Stimulated activated CD8-positive, alpha-beta memory T cell treated with anti-CD3 and anti-CD28 coated beads, Interleukin-4, amount 100 ng/mL, for 4 hours (primary cell): Measurements from ENCODE around the gene SNTB2.

ENCODE experiments used
- DNase-seq, 2 donors: peaks; one replicate each; pipeline ENCODE4 v3.0.0-alpha.2; 2020; ENCODE audit warnings: low read depth in 2 of 2, low spot score in 1 of 2

Gene SNTB2

DNA sequence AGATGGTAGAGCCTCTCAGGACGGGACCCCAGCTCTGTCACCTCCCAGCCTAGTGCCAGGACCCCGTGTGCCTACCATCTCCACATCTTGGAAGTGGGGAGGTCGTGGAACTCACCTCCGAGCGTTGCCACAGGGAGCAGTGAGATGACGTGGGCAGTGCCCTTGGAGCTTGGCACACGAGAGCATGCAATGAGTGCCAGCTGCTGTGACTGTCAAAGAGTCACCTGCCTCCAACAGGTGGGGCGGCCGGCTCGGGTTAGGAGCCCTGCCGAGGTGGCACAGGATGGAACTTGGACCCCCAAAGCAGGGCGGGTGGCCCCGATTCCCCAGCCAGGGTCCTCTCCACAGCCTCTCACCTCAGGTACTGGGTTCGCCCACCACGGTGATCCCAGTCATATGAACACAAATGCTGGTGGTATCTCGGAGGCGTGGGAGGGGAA lies 129.7 kb downstream of the SNTB2 start:
- DNase-seq, result no peak

- no peak for DNase-seq
These were observed 131.4 kb downstream of the SNTB2 start for GRCh38 chr16:69318177-69318910.

DNA sequence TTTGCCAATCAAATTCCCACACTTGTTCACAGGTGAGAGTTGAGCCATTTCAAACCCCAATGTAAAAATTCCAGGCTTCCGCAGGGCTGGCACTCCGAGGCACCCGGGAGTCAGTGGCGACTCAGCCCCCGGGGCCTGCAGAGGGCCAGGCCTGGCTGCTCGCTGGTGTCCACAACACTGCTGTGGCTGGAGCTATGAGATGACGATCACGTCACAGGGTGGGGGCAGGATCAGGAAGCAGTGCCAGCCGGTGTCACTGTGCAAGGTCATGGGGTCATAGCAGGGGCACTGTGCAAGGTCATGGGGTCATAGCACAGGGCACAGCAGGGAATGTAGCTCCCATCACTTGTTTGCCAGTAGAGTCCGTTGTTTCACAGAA lies 131.9 kb downstream of the SNTB2 start:
- no peak for DNase-seq

GRCh38 chr16:69319381-69319780 lies 132.4 kb downstream of the SNTB2 start:
- no peak for DNase-seq

- DNase-seq, result no peak
These were observed 133.1 kb downstream of the SNTB2 start for GRCh38 chr16:69319826-69320739.

GRCh38 chr16:69320740-69321073 lies 133.7 kb downstream of the SNTB2 start:
- no peak for DNase-seq

DNA sequence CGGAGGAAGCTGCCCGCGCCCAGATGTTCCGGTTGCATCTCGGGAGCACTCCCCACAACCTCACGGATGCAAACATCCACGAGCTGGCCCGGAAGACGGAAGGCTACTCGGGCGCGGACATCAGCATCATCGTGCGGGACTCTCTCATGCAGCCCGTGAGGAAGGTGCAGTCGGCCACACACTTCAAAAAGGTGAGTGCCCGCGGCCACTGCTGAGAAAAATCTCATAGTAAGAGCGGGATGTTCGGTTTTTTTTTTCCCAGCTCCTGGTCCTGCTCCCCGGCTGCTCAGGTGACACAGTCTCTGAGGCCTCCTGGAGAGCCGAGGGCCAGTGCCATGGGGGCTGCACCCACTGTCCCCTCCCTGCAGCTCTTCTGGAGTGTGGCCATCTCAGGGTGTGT lies 134.1 kb downstream of the SNTB2 start:
- no peak for DNase-seq

GRCh38 chr16:69322343-69322742 lies 135.4 kb downstream of the SNTB2 start:
- no peak for DNase-seq

DNA sequence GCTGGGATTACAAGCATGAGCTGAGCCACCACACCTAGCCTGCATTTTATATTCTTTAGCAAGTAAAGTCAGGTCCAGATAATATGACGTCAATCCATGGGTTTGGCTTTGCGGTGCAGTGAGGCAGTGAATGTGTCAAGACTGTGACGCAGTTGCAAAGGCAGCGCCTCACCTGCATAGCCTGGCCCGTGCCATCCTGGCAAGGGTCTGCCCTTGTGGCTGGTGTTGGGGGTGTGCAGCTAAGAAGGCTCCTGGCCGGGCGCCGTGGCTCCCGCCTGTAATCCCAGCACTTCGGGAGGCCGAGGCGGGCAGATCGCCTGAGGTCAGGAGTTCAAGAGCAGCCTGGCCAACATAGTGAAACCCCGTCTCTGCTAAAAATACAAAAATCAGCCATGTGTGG lies 136.5 kb downstream of the SNTB2 start:
- no peak for DNase-seq

GRCh38 chr16:69324013-69324531 lies 137.1 kb downstream of the SNTB2 start:
- DNase-seq, result no peak

- DNase-seq, result no peak
These were observed 137.8 kb downstream of the SNTB2 start for GRCh38 chr16:69324585-69325253.

- DNase-seq, result no peak
These were observed 138.8 kb downstream of the SNTB2 start for GRCh38 chr16:69325784-69326171.

GRCh38 chr16:69326172-69326873 lies 139.4 kb downstream of the SNTB2 start:
- no peak for DNase-seq

DNA sequence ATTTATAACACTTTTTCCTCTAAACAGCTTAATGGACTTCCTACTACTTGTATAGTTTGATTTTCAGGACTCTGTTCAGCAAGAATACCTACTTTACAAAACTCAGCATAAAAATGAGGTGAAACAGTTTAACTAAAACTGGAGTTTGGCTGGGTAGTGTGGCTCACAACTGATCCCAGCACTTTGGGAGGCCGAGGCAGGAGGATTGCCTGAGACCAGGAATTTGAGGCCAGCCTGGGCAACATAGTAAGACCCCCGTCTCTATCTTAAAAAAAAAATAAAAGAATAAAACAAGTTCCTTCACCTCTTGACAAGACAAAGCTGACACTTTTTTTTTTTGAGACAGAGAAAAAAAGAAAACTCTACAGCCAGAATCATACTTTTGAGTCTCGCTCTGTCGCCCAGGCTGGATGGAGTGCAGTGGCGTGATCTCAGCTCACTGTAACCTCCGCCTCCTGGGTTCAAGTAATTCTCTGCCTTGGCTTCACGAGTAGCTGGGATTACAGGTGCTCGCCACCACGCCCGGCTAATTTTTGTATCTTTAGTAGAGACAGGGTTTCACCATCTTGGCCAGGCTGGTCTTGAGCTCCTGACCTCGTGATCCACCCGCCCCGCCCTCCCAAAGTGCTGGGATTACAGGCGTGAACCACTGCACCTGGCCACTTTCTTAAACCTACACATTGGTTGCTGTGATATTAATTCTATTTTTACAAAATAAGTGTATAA lies 140.8 kb downstream of the SNTB2 start:
- no peak for DNase-seq

DNA sequence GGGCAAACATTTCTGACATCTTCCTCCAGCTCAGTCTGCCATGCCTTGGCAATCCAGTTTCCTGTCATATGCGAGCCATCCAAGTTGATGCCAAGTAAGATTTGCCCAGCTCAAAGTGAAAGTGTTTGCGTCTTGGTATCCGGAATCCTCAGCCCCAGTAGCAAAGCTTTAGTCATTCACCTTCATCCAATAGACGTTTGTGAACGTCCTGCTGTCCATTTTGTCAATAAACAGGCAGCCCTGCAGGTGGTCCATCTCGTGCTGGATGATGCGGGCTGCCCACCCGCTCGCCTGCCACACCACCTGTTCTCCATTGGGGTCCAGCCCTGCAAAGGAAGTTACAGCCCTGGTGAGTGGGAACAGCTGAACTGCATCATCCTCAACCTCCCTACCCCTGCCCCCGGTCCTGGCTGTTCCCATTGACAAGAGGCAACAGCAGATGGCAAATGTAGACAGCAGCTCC lies 141.9 kb downstream of the SNTB2 start:
- no peak for DNase-seq

GRCh38 chr16:69329369-69330285 lies 142.7 kb downstream of the SNTB2 start:
- DNase-seq, result peak in 1 of 2 donors; percentile 26

DNA sequence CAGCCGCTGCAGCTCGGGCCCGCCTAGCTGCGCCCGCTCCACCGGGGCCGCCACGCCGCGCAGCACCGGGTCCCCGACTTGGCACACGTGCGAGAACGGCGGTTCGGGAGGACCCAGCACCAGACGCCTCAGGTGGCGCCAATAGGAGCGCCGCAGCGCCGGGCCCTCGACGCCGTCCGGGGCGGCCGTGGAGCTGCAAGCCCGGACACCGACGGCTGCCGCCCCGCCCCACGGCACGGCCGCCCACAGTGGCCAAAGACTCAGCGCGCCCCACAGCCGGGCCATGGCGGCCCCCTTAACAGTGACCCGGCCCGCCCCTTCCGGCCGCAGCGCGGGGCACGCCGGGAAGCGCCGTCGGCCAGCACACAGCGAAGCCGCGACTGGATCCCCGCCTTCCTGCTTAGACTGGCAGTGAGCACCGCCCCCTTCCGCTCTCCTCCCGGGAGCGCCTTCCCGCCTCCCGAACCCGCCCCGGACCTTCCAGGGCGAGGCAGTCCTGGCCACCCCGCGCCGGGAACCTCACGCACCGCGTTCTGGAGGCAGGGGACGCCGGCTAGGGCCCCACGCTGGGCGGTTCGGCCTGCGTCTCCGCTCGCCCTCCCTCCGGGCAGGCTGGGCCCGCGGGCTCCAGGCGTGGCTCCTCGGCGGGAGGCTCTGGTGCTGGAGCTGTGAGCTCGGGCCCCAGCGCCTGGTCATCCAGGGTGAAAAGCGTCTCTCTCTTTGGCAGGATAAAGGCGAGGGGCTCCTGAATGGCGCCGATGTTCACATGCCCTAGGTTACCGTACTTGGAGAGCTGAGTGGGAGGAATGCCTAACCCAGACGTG lies 143.5 kb downstream of the SNTB2 start, which contains the start of gene PDF:
Gene PDF, minus strand, starts transcription at position 303 of the 824 bp plus-strand sequence. Its CDS starts 18 bp downstream, at position 285.
- peak; percentile 48 to 74 for DNase-seq

DNA sequence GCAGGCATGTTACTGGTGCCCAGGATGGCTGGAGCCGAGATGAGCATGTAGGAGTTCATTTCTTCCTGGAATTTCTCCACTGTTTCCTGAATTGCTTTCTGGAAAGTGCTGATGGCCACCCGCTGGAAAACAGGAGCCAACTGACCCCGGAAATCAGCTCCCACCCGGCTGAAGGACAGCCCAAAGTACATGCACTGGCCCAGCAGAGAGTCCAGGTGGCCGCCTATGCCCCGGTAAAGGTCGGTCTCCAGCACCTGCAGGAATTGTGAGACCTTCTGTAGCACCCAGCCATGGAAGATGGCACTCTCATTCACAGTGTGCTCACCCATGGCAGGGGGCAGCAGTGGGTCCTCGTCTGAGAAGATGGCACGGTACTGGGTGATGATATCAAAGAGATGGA lies 147.7 kb downstream of the SNTB2 start:
- no peak for DNase-seq
